ENCODE data around the gene VAV2. TPM values are rescaled to one million over a fixed set of nuclear protein-coding genes. Genes with fewer than 3 reads are reported as not detected.

The VAV2 gene
- total and polyA plus RNA-seq, 4 donors = 13.0 to 28.2 (median 16.3) TPM

DNA sequence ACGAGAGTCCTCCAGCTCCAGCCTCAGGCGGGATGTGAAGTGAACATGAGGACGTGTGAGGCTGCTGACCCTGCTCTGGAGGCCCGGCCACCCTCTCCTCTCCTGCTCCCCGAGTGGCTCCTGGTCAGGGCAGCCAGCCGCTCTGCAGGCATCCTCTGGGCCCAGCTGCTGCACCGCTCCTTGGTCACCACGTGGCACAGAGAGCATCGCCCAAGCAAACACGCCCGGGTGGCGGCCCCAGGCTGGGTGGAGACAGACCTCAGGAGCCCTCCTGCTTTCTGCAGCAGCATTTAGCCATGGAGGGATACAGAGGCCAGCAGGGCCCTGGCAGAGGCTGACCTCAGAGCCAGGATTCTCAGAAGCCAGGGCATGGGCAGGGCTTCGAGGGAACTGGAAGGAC is 184.3 kb downstream of the VAV2 start:
- no peak for ATAC-seq (ENCODE audit: insufficient read depth, low FRiP score)
- Histone ChIP-seq H3K9me3 (ENCODE audit: control insufficient read depth in 4 of 4, insufficient read depth in 3 of 4, low read length in 3 of 4) (no peaks in the 10 kb centered on the region), H3K9ac (ENCODE audit: insufficient read depth in 1 of 2, low read length in 2 of 2) (no peak overlapping the region), H3K27me3 (ENCODE audit: control insufficient read depth in 3 of 3, insufficient read depth in 3 of 3, low read length in 2 of 3) (no peaks in the 10 kb centered on the region), H3K36me3 (ENCODE audit: control insufficient read depth in 4 of 4, insufficient read depth in 4 of 4, low read length in 4 of 4) (peaks cover 0 to 33% (median 8%) of the 10 kb centered on the region in 4 donors), H3K4me3 (no peak overlapping the region), H3K27ac (ENCODE audit: low read depth in 1 of 2, low read length in 1 of 2) (no peak overlapping the region), H3K4me1 (ENCODE audit: control insufficient read depth in 5 of 5, insufficient read depth in 5 of 5, low read length in 5 of 5) (peaks cover 0 to 23% (median 3%) of the 10 kb centered on the region in 5 donors)
- WGBS, 2 donors = 89 to 95% methylated on average over 13 of the region's 13 CpGs
- DNase-seq = no peak
- TF ChIP-seq, protein P1, sequence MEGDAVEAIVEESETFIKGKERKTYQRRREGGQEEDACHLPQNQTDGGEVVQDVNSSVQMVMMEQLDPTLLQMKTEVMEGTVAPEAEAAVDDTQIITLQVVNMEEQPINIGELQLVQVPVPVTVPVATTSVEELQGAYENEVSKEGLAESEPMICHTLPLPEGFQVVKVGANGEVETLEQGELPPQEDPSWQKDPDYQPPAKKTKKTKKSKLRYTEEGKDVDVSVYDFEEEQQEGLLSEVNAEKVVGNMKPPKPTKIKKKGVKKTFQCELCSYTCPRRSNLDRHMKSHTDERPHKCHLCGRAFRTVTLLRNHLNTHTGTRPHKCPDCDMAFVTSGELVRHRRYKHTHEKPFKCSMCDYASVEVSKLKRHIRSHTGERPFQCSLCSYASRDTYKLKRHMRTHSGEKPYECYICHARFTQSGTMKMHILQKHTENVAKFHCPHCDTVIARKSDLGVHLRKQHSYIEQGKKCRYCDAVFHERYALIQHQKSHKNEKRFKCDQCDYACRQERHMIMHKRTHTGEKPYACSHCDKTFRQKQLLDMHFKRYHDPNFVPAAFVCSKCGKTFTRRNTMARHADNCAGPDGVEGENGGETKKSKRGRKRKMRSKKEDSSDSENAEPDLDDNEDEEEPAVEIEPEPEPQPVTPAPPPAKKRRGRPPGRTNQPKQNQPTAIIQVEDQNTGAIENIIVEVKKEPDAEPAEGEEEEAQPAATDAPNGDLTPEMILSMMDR (IDR thresholded peaks at IDR 0.05; ENCODE audit: control extremely low read depth, extremely low read depth) = no peak

DNA sequence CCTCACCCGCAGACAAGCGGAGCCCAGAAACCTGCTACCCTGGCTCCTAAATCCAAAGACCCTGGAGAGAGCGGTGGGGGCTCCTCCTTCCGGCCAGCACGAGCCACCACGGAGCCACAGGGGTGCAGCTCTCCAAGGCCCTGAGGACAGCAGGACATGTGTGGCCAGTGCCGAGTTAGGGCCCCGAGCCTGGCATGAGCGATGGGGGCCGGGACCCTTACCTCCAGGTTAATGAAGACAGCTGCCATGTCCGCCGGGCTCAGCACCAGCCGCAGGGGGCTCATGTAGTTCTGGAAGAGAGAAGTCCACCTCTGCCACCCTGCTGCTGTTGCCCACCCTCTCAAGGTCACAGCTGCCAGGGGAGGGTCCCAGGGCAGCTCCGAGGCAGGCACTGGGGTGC is 185.1 kb downstream of the VAV2 start:
- TF ChIP-seq, protein P1 (IDR thresholded peaks at IDR 0.05; ENCODE audit: control extremely low read depth, extremely low read depth) = no peak
- H3K4me3 ChIP-seq = no peak overlapping the region
- H3K9me3 ChIP-seq (ENCODE audit: control insufficient read depth in 4 of 4, insufficient read depth in 3 of 4, low read length in 3 of 4) = no peaks in the 10 kb centered on the region
- no peak overlapping the region for H3K9ac ChIP-seq (ENCODE audit: insufficient read depth in 1 of 2, low read length in 2 of 2)
- H3K4me1 ChIP-seq (ENCODE audit: control insufficient read depth in 5 of 5, insufficient read depth in 5 of 5, low read length in 5 of 5) = peaks cover 0 to 19% (median 3%) of the 10 kb centered on the region in 5 donors
- H3K27me3 ChIP-seq (ENCODE audit: control insufficient read depth in 3 of 3, insufficient read depth in 3 of 3, low read length in 2 of 3) = no peaks in the 10 kb centered on the region
- DNase-seq = no peak
- peaks cover 0 to 33% (median 8%) of the 10 kb centered on the region in 4 donors for H3K36me3 ChIP-seq (ENCODE audit: control insufficient read depth in 4 of 4, insufficient read depth in 4 of 4, low read length in 4 of 4)
- no peak for ATAC-seq (ENCODE audit: insufficient read depth, low FRiP score)
- H3K27ac ChIP-seq (ENCODE audit: low read depth in 1 of 2, low read length in 1 of 2) = no peak overlapping the region
- WGBS, 2 donors = 97% methylated on average over 14 of the region's 14 CpGs

DNA sequence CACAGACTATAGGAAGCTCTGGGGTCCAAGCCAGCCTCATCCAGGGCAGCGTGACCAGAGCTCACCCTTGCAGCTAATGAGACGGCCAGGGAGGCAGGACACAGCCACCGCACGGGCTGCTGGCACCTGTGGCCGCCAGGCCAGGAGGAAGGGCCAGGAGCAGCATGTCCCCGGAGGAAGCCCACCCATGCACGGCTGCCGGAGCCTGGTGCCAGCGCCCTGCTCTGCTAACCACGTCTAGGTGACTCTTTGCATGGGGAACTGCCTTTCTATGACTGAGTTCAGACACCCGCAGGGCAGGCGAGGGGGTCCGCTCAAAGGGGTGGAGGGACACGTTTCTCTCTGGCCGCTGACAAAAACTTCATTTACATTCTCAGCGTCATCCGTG is 185.5 kb downstream of the VAV2 start:
- Histone ChIP-seq H3K36me3 (ENCODE audit: control insufficient read depth in 4 of 4, insufficient read depth in 4 of 4, low read length in 4 of 4) (peaks cover 0 to 37% (median 8%) of the 10 kb centered on the region in 4 donors), H3K9me3 (ENCODE audit: control insufficient read depth in 4 of 4, insufficient read depth in 3 of 4, low read length in 3 of 4) (no peaks in the 10 kb centered on the region), H3K9ac (ENCODE audit: insufficient read depth in 1 of 2, low read length in 2 of 2) (no peak overlapping the region), H3K27ac (ENCODE audit: low read depth in 1 of 2, low read length in 1 of 2) (no peak overlapping the region), H3K4me1 (ENCODE audit: control insufficient read depth in 5 of 5, insufficient read depth in 5 of 5, low read length in 5 of 5) (peaks cover 0 to 15% (median 0%) of the 10 kb centered on the region in 5 donors), H3K4me3 (no peak overlapping the region), H3K27me3 (ENCODE audit: control insufficient read depth in 3 of 3, insufficient read depth in 3 of 3, low read length in 2 of 3) (no peaks in the 10 kb centered on the region)
- DNase-seq = no peak
- TF ChIP-seq, protein P1 (IDR thresholded peaks at IDR 0.05; ENCODE audit: control extremely low read depth, extremely low read depth) = no peak
- no peak for ATAC-seq (ENCODE audit: insufficient read depth, low FRiP score)
- WGBS, 2 donors = 94% methylated on average over 17 of the region's 17 CpGs
